HFFc6 (cell line): ENCODE measurements around the gene NRTN. TPM values are rescaled to one million over a fixed set of nuclear protein-coding genes. Genes with fewer than 3 reads are reported as not detected.

ENCODE experiments used
- DNase-seq: peaks from one replicate; pipeline ENCODE4 v3.0.0-alpha.2; 2018
- H3K27ac Mint-ChIP-seq: 2 replicates; pipeline ENCODE4 v1.8.0; 2020; ENCODE audit warnings: mild to moderate bottlenecking, mixed read lengths
- H3K27me3 Mint-ChIP-seq: 2 replicates; pipeline ENCODE4 v1.8.0; 2021; ENCODE audit warnings: mild to moderate bottlenecking, moderate library complexity, mixed read lengths; ENCODE audit not compliant: insufficient read depth
- H3K36me3 Mint-ChIP-seq: 2 replicates; pipeline ENCODE4 v1.8.0; 2021; ENCODE audit warnings: low read depth, mixed read lengths
- H3K4me1 Mint-ChIP-seq: 2 replicates; pipeline ENCODE4 v1.8.0; 2020; ENCODE audit warnings: low read depth, mixed read lengths
- H3K4me3 Mint-ChIP-seq: 2 replicates; pipeline ENCODE4 v1.8.0; 2020; ENCODE audit warnings: mild to moderate bottlenecking, moderate library complexity, mixed read lengths
- H3K9me3 Mint-ChIP-seq: 2 replicates; pipeline ENCODE4 v1.8.0; 2020; ENCODE audit warnings: mild to moderate bottlenecking, mixed read lengths
- total RNA-seq, 6 experiments: library from RNA; stranded (reverse); fragmentation: NEBNext Ultra II Directional; extraction: Animal tissue kit (Norgen Biotek cat#: 25700); gene quantifications; 2 replicates in 1 of 6; 3 replicates in 5 of 6; pipeline ENCODE4 v1.2.3, GENCODE V29; 2021
- TF ChIP-seq, protein P1 (sequence below): fragments of 200-600 bp; sonication (generic); IDR thresholded peaks from 2 replicates; pipeline ENCODE4 v1.5.0; 2021; ENCODE audit warnings: antibody characterized with exemption, mild to moderate bottlenecking

NRTN gene
- total RNA-seq, 6 experiments from 2014 or later = not detected

DNA sequence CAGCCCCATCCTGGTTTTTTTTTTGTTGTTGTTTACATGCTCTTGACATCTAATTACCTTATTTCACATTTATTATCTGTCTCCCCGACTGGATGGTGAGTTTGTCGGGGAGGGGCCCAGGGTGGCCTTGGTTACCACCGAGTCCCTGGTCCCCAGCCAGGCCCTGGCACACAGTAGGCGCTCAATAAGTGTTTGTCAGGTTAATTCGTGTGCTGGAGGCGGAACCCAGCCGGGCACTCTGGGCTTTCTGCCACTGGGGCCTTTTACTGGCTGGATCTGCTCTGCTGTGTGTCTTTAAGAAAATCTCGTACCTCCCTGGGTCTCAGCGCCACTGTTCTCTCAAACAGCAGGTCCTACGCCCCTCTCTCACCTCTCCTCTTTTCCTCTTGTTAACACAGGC lies 4.6 kb downstream of the NRTN start:
- Mint-ChIP-seq H3K36me3 (no peaks in the 10 kb centered on the region), H3K4me3 (no peak overlapping the region), H3K9me3 (no peaks in the 10 kb centered on the region), H3K27ac (no peak overlapping the region), H3K4me1 (no peaks in the 10 kb centered on the region), H3K27me3 (peaks cover 25% of the 10 kb centered on the region)
- TF ChIP-seq, protein P1, sequence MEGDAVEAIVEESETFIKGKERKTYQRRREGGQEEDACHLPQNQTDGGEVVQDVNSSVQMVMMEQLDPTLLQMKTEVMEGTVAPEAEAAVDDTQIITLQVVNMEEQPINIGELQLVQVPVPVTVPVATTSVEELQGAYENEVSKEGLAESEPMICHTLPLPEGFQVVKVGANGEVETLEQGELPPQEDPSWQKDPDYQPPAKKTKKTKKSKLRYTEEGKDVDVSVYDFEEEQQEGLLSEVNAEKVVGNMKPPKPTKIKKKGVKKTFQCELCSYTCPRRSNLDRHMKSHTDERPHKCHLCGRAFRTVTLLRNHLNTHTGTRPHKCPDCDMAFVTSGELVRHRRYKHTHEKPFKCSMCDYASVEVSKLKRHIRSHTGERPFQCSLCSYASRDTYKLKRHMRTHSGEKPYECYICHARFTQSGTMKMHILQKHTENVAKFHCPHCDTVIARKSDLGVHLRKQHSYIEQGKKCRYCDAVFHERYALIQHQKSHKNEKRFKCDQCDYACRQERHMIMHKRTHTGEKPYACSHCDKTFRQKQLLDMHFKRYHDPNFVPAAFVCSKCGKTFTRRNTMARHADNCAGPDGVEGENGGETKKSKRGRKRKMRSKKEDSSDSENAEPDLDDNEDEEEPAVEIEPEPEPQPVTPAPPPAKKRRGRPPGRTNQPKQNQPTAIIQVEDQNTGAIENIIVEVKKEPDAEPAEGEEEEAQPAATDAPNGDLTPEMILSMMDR = no peak
- DNase-seq = no peak

DNA sequence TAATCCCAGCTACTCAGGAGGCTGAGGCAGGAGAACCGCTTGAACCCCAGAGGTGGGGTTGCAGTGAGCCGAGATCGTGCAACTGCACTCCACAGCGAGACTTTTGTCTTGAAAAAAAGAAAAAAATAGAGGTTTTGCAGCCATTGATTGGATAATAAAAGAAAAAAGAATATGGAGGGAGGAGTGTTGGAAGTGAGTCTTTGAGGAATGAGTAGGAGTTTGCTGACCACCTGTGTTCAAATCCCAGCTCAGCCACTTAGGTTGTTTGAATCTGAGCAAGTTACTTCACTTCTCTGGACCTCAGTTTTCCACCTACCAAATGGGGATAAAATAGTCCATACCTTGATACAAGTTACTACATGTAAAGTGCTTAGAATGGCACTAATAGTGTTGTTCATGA lies 6.2 kb downstream of the NRTN start:
- TF ChIP-seq, protein P1 = no peak
- no peak overlapping the region for H3K4me3 Mint-ChIP-seq
- no peaks in the 10 kb centered on the region for H3K36me3 Mint-ChIP-seq
- no peak for DNase-seq
- no peaks in the 10 kb centered on the region for H3K4me1 Mint-ChIP-seq
- H3K27me3 Mint-ChIP-seq = peaks cover 19% of the 10 kb centered on the region
- H3K27ac Mint-ChIP-seq = no peak overlapping the region
- no peaks in the 10 kb centered on the region for H3K9me3 Mint-ChIP-seq

GRCh38 chr19:5814123-5814851 lies 9.4 kb downstream of the NRTN start:
- Mint-ChIP-seq H3K27me3 (peaks cover 23% of the 10 kb centered on the region), H3K27ac (no peak overlapping the region), H3K36me3 (no peaks in the 10 kb centered on the region), H3K9me3 (no peaks in the 10 kb centered on the region), H3K4me3 (no peak overlapping the region), H3K4me1 (no peaks in the 10 kb centered on the region)
- TF ChIP-seq, protein P1 = no peak
- no peak for DNase-seq

- H3K36me3 Mint-ChIP-seq = no peaks in the 10 kb centered on the region
- no peak for DNase-seq
- H3K4me1 Mint-ChIP-seq = no peaks in the 10 kb centered on the region
- H3K27me3 Mint-ChIP-seq = peaks cover 23% of the 10 kb centered on the region
- no peak overlapping the region for H3K27ac Mint-ChIP-seq
- H3K4me3 Mint-ChIP-seq = no peak overlapping the region
- TF ChIP-seq, protein P1 = no peak
- H3K9me3 Mint-ChIP-seq = no peaks in the 10 kb centered on the region
These were observed 10.0 kb downstream of the NRTN start for GRCh38 chr19:5814852-5815246.

DNA sequence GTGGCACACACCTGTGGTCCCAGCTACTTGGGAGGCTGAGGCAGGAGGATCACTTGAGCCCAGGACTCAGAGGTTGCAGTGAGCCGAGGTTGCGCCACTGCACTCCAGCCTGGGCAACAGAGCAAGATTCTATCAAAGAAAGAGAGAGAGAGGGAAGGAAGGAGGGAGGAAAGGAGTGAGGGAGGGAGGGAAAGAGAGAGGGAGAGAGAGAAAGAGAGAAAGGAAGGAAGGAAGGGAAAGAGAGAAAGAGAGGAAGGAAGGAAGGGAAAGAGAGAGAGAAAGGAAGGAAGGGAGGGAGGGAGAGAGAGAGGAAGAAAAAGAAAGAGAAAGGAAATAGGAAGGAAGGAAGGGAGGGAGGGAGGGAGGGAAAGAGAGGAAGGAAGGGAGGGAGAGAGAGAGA lies 12.4 kb downstream of the NRTN start:
- no peaks in the 10 kb centered on the region for H3K4me1 Mint-ChIP-seq

More for the DNA sequence above, 12.4 kb downstream of the NRTN start:
- Mint-ChIP-seq H3K27ac (no peak overlapping the region), H3K36me3 (no peaks in the 10 kb centered on the region), H3K9me3 (no peaks in the 10 kb centered on the region), H3K4me3 (no peak overlapping the region), H3K27me3 (peaks cover 32% of the 10 kb centered on the region)
- no peak for DNase-seq
- TF ChIP-seq, protein P1 = no peak
